ENCODE measurements around the gene SLC25A1.

DNA sequence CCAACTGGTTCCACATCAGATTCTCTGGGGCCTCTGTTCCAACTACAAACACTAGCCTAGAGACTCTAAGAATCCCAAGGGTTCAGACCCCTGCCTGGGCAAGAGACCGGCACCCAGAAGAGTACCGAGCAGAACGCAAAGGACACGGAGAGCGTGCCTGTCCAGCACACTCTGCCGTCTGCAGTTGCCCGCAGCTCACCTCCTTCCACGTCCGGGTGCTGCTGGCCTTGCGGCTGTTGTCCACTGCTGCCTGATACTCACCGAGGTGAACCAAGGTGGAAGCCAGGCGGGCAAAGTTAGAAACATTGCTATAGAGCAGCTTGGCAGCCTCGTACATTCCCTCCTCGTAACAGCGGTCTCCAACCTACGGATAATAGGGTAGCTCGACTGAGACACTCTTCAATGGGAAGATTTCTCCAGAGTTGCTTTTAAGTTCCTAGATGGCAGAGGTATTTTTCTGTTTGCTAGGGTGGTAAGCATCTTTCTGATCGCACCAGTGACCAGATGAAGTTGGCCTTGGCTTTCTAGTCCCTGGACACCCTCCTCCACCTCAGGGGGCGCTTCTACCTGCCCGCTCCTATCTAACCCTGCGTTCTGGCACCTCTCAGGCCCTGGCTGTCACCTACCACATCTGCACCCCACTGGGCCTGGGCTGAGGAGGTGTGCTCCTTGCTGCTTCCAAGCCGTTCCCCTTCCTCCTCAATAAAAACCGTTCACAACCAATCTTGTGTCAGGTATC lies 22.8 kb upstream of the SLC25A1 start:
- TF ChIP-seq EZH2 (IDR thresholded peaks at IDR 0.05; ENCODE audit: borderline replicate concordance, low read length) (no peak), CTCF (conservative IDR thresholded peaks at IDR 0.05 in 1 of 2, IDR thresholded peaks at IDR 0.05 in 1 of 2; ENCODE audit: extremely low read depth in 1 of 2, insufficient read depth in 1 of 2, low read depth in 1 of 2, low read length in 2 of 2) (no peak)

Measured in mammary epithelial cell (primary cell).